ENCODE data around the gene SMG9. TPM values are rescaled to one million over a fixed set of nuclear protein-coding genes. Genes with fewer than 3 reads are reported as not detected.

SMG9 gene
- total RNA-seq, 2 experiments from 2014 or later = 34.7 to 38.2 TPM

DNA sequence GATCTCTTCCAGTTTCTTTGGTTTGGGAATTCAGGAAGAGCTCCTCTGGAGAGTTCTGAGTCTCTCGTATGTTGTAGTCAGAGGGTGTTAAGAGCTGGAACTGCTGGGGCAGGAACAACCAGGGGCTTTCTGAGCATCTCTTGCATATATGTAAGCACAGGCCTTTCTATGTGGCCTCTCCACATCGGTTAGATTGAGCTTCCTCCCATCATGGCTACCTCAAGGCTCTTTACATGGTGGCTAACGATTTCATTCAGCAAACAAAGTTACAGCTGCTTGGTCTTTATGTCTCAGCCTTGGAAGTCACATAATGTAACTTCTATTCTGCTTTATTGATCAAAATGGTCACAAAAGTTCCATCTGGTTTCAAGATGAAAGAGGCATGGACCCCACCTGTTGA, 64.3 kb downstream of the SMG9 start:
- Histone ChIP-seq H3K27ac (ENCODE audit: low read depth in 1 of 2, low read length in 2 of 2) (no peak overlapping the region), H3K27me3 (ENCODE audit: control insufficient read depth in 1 of 2, insufficient read depth in 2 of 2, low read length in 2 of 2) (no peaks in the 10 kb centered on the region), H3K36me3 (ENCODE audit: insufficient read depth, low read length) (no peaks in the 10 kb centered on the region), H3K9me3 (ENCODE audit: control insufficient read depth in 1 of 2, insufficient read depth in 1 of 2, low read length in 2 of 2) (peaks cover 11 to 18% of the 10 kb centered on the region in 2 experiments), H3K4me3 (ENCODE audit: low read length) (no peak overlapping the region), H3K4me1 (ENCODE audit: insufficient read depth, low read length) (no peaks in the 10 kb centered on the region)
- peaks cover 16% of the 10 kb centered on the region for H3K27me3 Mint-ChIP-seq
- no peak overlapping the region for H3K27ac Mint-ChIP-seq
- no peaks in the 10 kb centered on the region for H3K4me1 Mint-ChIP-seq (ENCODE audit: low read depth)
- CTCF ChIA-PET = no interaction called here
- ATAC-seq (ENCODE audit: poor library complexity) = no peak
- intact Hi-C loops (cut with DNase I, micrococcal nuclease) = no loop called here
- H3K4me3 Mint-ChIP-seq = no peak overlapping the region
- peaks cover 4% of the 10 kb centered on the region for H3K9me3 Mint-ChIP-seq
- H3K36me3 Mint-ChIP-seq (ENCODE audit: low read depth) = no peaks in the 10 kb centered on the region
- POLR2A ChIA-PET = no interaction called here
- DNase-seq = no peak
- TF ChIP-seq, protein P1, sequence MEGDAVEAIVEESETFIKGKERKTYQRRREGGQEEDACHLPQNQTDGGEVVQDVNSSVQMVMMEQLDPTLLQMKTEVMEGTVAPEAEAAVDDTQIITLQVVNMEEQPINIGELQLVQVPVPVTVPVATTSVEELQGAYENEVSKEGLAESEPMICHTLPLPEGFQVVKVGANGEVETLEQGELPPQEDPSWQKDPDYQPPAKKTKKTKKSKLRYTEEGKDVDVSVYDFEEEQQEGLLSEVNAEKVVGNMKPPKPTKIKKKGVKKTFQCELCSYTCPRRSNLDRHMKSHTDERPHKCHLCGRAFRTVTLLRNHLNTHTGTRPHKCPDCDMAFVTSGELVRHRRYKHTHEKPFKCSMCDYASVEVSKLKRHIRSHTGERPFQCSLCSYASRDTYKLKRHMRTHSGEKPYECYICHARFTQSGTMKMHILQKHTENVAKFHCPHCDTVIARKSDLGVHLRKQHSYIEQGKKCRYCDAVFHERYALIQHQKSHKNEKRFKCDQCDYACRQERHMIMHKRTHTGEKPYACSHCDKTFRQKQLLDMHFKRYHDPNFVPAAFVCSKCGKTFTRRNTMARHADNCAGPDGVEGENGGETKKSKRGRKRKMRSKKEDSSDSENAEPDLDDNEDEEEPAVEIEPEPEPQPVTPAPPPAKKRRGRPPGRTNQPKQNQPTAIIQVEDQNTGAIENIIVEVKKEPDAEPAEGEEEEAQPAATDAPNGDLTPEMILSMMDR (IDR thresholded peaks at IDR 0.05) = no peak

DNA sequence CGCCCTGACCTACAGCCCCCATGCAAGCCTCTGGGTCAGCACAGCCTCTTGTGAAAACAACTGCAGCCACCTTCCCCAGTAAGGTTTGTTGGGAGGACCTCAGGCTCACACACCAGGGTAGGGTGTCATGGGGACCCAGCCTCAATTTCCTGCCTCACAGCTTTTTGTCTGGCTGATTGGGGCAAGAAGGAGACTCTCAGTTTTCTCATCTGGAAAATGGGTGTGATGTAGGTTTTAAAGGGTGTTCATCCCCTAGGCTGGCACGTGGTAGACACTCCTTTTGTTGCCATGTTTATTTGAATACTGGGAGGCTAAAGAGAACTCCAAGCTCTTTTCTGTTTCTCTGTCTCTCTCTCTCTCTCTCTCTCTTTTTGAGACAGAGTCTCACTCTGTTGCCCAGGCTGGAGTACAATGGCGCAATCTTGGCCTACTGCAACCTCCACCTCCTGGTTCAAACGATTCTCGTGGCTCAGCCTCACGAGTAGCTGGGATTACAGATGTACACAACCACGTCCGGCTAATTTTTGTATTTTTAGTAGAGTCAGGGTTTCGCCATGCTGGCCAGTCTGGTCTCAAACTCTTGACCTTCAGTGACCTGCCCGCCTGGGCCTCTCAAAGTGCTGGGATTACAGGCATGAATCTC, 66.6 kb downstream of the SMG9 start:
- Histone ChIP-seq H3K4me1 (ENCODE audit: insufficient read depth, low read length) (no peaks in the 10 kb centered on the region), H3K36me3 (ENCODE audit: insufficient read depth, low read length) (no peaks in the 10 kb centered on the region), H3K27me3 (ENCODE audit: control insufficient read depth in 1 of 2, insufficient read depth in 2 of 2, low read length in 2 of 2) (no peaks in the 10 kb centered on the region), H3K4me3 (ENCODE audit: low read length) (no peak overlapping the region), H3K27ac (ENCODE audit: low read depth in 1 of 2, low read length in 2 of 2) (no peak overlapping the region), H3K9me3 (ENCODE audit: control insufficient read depth in 1 of 2, insufficient read depth in 1 of 2, low read length in 2 of 2) (peaks cover 11 to 18% of the 10 kb centered on the region in 2 experiments)
- ChIA-PET POLR2A (no interaction called here), CTCF (no interaction called here)
- ATAC-seq (ENCODE audit: poor library complexity) = no peak
- no peaks in the 10 kb centered on the region for H3K4me1 Mint-ChIP-seq (ENCODE audit: low read depth)
- TF ChIP-seq, protein P1 (IDR thresholded peaks at IDR 0.05) = no peak
- H3K9me3 Mint-ChIP-seq = peaks cover 2% of the 10 kb centered on the region
- H3K27ac Mint-ChIP-seq = no peak overlapping the region
- intact Hi-C loops (cut with DNase I, micrococcal nuclease) = no loop called here
- H3K27me3 Mint-ChIP-seq = peaks cover 9% of the 10 kb centered on the region
- no peak overlapping the region for H3K4me3 Mint-ChIP-seq
- DNase-seq = no peak
- no peaks in the 10 kb centered on the region for H3K36me3 Mint-ChIP-seq (ENCODE audit: low read depth)

DNA sequence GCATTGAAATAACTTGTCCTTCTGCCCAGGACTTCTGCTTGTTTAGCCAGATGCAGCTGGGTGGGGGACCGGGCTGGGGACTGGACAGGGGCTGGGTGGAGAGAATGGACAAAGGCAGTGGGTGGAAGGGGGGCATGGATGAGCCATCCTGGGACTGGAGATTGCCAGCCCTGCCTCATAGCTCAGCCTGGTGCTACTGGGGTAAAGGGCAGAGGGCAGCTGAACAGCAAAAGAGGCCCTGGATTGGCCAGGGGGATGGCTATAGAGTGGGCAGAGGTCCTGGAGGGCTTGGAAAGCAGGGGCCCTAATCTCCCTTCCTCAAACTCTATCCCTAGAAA, 67.1 kb downstream of the SMG9 start:
- intact Hi-C loops (cut with DNase I, micrococcal nuclease) = no loop called here
- Histone ChIP-seq H3K36me3 (ENCODE audit: insufficient read depth, low read length) (no peaks in the 10 kb centered on the region), H3K27ac (ENCODE audit: low read depth in 1 of 2, low read length in 2 of 2) (no peak overlapping the region), H3K4me3 (ENCODE audit: low read length) (no peak overlapping the region), H3K9me3 (ENCODE audit: control insufficient read depth in 1 of 2, insufficient read depth in 1 of 2, low read length in 2 of 2) (peaks cover 9 to 18% of the 10 kb centered on the region in 2 experiments), H3K4me1 (ENCODE audit: insufficient read depth, low read length) (no peaks in the 10 kb centered on the region), H3K27me3 (ENCODE audit: control insufficient read depth in 1 of 2, insufficient read depth in 2 of 2, low read length in 2 of 2) (no peaks in the 10 kb centered on the region)
- ATAC-seq (ENCODE audit: poor library complexity) = no peak
- no peak overlapping the region for H3K27ac Mint-ChIP-seq
- CTCF ChIA-PET = interaction anchor here (0.7 kb wide), 1 partner anchor 208 kb away, joined by 4 read pairs; no protein-coding TSS in a partner anchor
- H3K9me3 Mint-ChIP-seq = peaks cover 2% of the 10 kb centered on the region
- H3K27me3 Mint-ChIP-seq = peaks cover 5% of the 10 kb centered on the region
- no peak for DNase-seq
- no peaks in the 10 kb centered on the region for H3K36me3 Mint-ChIP-seq (ENCODE audit: low read depth)
- no peaks in the 10 kb centered on the region for H3K4me1 Mint-ChIP-seq (ENCODE audit: low read depth)
- no peak overlapping the region for H3K4me3 Mint-ChIP-seq
- TF ChIP-seq, protein P1 (IDR thresholded peaks at IDR 0.05) = no peak
- POLR2A ChIA-PET = no interaction called here

All from CD4-positive, alpha-beta T cell (primary cell).